Breast epithelium (tissue), 3 donors: ENCODE data around the gene CFAP43.

Experiments used
- CTCF ChIP-seq, 3 donors: fragments of 450-650 bp; IDR thresholded peaks; one replicate each; pipeline ENCODE4 v1.5.1; 2016 to 2017; ENCODE audit warnings: antibody characterized with exemption in 3 of 3, mild to moderate bottlenecking in 3 of 3, moderate library complexity in 3 of 3
- POLR2A ChIP-seq: fragments of 450-650 bp; IDR thresholded peaks from one replicate; pipeline ENCODE4 v1.6.1; 2016; ENCODE audit warnings: antibody characterized with exemption, mild to moderate bottlenecking, moderate library complexity

DNA sequence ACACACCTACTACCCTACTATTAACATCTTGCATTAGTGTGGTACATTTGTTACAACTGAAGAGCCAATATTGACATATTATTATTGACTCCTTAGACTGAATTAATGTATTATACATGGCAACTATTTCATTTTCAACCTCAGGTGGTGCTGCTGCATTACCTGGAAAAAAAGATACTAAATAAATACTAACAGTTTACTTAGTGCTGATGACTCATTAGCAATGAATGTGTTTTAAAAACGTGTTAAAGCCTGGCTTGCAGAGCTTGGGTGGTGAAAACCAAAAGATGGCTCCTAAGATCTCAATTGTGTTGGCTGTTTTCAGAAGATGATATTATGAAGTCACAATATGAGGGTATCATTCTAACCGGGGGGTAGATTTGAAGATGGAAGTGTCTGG lies 34.8 kb downstream of the CFAP43 start:
- TF ChIP-seq POLR2A (no peak), CTCF (IDR thresholded peaks at IDR 0.05) (no peak)
